ENCODE data around the gene SDK1.

SDK1 gene

GRCh38 chr7:3518546-3518945 is 217.5 kb downstream of the SDK1 start:
- DNase-seq (ENCODE audit: low read depth in 1 of 2, low spot score in 1 of 2): no peak

- DNase-seq (ENCODE audit: low read depth in 1 of 2, low spot score in 1 of 2): no peak
These were observed 219.2 kb downstream of the SDK1 start for GRCh38 chr7:3520206-3520605.

DNA sequence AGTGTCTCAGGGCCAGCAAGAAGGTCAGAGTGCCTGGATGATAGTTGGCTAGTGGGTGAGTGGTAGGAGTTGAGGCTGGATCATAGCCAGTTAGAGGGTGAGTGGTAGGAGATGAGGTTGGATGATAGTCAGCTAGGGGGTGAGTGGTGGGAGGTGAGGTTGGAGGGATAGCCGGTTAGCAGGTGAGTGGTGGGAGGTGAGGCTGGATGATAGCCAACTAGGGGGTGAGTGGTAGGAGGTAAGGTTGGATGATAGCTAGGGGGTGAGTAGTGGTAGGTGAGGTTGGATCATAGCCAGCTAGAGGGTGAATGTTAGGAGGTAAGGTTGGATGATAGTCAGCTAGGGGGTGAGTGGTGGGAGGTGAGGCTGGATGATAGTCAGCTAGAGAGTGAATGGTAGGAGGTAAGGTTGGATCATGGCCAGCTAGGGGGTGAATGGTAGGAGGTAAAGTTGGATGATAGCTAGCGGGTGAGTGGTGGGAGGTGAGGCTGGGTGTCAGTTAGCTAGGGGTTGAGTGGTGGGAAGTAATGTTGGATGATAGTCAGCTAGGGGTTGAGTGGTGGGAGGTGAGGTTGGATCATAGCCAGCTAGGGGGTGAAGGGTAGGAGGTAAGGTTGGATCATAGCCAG is 226.6 kb downstream of the SDK1 start:
- DNase-seq (ENCODE audit: low read depth in 1 of 2, low spot score in 1 of 2): no peak

DNA sequence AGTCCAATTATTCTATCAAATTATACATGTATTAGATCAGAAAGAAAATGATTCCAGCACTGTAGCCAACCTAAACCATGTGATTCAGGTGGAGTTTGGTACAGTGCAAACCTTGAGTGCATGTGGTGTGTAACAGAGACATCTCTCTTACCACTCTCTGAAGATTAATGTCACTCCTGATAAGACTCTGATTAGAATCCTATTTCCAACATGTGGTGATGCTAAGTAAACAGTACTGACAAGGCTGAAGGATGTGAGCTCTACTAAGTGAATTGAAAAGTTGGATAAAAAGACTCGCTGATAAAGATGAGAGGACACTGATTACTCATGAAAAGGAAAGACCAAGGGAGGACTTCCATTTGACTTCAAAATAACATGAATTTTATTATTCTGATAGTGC is 232.0 kb downstream of the SDK1 start:
- no peak for DNase-seq (ENCODE audit: low read depth in 1 of 2, low spot score in 1 of 2)

DNA sequence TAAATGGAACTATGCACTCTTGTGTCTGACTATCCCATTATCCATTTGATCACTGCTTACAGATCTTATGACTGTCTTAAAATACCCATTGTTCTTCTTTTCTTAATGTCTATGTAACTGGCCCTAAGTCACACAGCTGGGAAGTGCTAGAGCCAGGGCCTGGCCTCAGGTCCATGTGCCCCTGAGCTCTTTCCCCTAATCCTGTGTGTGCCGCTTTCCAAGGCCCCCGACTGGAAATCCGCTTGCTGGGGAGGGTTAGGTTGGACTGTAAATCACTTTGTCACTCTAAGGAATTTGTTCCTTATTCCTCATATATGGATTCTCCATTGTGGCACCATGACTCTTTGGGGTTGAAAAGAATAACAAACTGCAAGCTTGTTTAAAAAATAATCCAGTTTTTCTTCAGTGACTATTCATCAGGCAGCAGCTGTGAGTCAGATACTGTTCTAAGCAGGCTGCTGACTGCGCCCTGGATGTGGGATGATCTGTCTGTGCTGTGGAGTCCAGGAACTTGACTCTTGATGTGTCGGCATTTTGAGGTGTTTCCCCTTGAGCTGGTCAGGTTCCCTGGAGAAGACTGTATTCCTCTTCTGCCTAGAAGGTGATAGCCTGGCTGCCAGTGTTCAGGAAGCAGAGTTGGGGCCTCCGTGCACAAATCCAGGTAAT is 236.3 kb downstream of the SDK1 start:
- no peak for DNase-seq (ENCODE audit: low read depth in 1 of 2, low spot score in 1 of 2)

DNA sequence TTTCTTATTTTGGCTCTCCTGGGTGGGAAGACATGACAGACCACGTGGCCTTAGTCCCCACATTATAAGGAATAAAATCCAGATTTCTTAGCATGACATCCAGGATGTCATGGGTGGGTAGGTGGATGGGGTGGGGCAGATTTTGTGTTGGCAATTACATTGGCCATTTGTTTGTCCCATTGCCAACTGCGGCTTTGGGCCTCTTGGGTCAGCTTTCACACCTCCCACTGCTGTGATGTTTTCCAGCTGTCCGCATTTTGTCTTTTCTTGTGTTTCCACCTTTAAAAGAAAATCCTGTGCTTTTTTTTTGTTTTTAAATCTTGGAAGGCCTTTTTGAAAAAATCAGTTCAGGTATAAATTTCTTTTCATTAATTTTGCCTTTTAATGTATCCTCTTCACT is 237.0 kb downstream of the SDK1 start:
- no peak for DNase-seq (ENCODE audit: low read depth in 1 of 2, low spot score in 1 of 2)

DNA sequence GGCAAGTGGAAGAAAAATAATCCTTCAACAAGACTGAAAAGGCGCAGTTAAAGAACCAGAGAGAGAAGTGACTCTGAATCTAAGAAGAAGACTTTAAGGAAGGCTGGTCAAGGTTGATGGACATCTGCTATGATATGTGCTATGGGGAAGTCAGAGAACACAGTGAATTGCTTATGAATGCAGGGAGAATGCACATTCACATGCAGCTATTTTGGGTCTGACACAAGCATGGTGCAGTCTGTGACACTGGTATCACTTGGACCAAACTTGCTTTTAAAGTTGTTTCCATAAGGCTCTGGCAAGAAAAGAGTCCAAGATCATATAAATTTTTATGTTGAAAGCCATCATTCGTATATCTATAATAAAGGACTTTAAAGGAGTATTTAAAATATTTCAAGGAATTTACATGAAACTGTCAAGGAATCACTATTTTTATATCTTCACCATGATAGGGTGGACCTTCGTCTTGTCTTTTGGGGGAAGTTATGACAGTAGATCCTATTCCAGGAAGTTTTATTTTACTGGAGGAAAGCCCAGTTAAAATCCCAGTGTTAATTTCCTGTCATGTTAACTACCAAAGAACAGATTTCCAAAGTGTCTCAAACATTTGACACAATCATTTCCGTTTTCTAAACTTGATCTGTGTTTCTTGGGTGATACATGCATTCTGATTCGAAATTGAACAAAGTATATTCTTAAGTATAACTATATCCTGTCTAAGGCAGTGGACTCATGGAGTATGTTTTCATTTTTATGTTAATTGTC is 239.6 kb downstream of the SDK1 start:
- no peak for DNase-seq (ENCODE audit: low read depth in 1 of 2, low spot score in 1 of 2)

- no peak for DNase-seq (ENCODE audit: low read depth in 1 of 2, low spot score in 1 of 2)
These were observed 243.2 kb downstream of the SDK1 start for GRCh38 chr7:3544202-3544601.

GRCh38 chr7:3548815-3549214 is 247.8 kb downstream of the SDK1 start:
- DNase-seq (ENCODE audit: low read depth in 1 of 2, low spot score in 1 of 2): no peak

DNA sequence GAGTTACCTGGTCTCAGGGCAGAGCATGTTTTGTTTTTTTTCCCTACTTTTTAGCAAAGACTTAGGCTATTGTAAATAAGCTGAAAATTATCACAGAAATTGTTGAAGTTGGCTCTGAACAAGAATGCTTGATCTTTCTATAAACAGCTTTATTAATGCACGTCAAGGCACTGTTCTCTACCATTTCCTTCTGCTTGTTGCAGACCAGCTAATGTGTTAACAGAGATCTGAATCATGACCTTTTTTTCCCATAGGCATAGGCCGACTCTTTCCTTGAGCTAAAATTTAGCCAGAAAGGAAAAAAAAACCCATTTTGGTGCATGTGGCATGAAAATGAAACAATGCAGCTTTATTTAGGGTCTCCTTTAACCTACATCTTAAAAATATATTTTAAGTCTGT is 248.5 kb downstream of the SDK1 start:
- DNase-seq (ENCODE audit: low read depth in 1 of 2, low spot score in 1 of 2): no peak

GRCh38 chr7:3551536-3551935 is 250.5 kb downstream of the SDK1 start:
- no peak for DNase-seq (ENCODE audit: low read depth in 1 of 2, low spot score in 1 of 2)

- DNase-seq (ENCODE audit: low read depth in 1 of 2, low spot score in 1 of 2): no peak
These were observed 251.4 kb downstream of the SDK1 start for GRCh38 chr7:3552499-3552898.

- no peak for DNase-seq (ENCODE audit: low read depth in 1 of 2, low spot score in 1 of 2)
These were observed 257.3 kb downstream of the SDK1 start for GRCh38 chr7:3558400-3558799.

DNA sequence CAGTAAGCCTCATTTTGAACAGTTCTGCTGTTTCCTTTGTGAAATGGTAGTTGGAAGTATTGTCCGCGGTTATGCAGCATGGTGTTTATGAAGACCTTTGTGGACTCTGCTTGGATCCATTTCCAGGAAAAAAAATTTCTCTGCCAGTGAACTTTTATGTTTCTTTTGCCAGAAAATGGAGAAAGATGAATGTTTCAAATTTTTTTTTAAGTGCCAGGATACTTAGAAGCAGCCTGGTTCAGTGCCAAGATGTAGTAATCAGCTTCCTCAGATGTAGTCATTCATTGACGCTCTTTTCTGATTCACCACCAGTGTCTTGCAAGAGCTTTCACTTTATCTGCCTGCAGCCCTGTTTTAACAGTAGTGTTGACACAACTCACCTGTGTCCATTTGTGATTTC is 258.2 kb downstream of the SDK1 start:
- DNase-seq (ENCODE audit: low read depth in 1 of 2, low spot score in 1 of 2): no peak

GRCh38 chr7:3560495-3560894 is 259.4 kb downstream of the SDK1 start:
- DNase-seq (ENCODE audit: low read depth in 1 of 2, low spot score in 1 of 2): no peak

- DNase-seq (ENCODE audit: low read depth in 1 of 2, low spot score in 1 of 2): no peak
These were observed 260.9 kb downstream of the SDK1 start for GRCh38 chr7:3561932-3562331.

DNA sequence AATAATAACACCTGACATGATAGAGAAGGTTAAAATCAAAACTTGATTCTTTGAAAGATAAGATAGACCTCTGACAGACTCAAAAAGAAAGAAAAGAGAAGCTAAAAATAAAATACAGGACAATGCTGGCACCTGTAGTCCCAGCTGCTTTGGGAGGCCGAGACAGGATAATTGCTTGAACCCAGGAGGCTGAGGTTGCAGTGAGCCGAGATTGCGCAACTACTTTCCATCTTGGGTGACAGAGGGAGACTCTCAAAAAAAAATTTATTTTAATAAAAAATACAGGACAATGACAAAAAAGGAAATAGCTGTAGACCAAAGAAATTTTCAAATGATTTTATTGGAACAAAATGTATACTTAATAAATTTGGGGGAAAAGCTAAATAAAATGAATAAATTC is 263.2 kb downstream of the SDK1 start:
- no peak for DNase-seq (ENCODE audit: low read depth in 1 of 2, low spot score in 1 of 2)

DNA sequence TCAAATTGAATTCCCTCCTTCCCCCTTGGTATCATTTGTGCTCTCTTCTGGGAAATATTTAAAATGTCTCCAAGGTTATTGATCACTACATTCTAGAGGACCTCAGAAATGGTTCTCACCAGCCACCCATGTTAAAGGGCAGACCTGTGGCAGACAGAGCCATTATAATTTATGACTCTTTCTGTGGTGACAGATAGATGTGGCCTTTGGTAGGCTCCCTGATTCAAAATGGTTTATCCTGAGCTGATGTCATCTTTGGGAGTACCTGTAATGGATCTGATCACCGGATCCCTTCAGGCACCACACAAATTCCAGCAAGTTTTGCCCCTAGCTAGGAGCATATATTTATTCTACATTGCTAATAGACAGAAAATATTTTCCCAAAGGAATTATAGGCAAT is 267.5 kb downstream of the SDK1 start:
- DNase-seq (ENCODE audit: low read depth in 1 of 2, low spot score in 1 of 2): no peak

DNA sequence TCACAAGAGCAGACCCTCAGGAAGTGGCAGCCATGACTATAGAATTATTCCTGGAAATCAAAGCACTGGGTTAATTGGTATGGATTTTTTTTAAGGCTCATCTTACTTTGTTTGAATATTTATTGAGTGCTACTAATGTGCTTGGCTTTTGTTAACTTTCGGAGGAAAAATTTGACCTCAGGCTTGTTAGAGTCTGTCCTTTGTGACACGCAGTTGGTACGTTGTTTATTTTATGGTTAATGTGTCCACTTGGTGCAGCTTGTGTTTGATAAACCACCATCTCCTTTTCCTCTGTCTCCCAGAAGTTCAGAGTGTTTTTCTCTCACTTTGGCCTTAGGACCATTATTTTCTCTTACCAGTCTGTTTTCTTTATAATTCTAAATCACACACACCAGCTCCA is 268.6 kb downstream of the SDK1 start:
- DNase-seq (ENCODE audit: low read depth in 1 of 2, low spot score in 1 of 2): no peak

GRCh38 chr7:3573151-3573550 is 272.1 kb downstream of the SDK1 start:
- DNase-seq (ENCODE audit: low read depth in 1 of 2, low spot score in 1 of 2): no peak

DNA sequence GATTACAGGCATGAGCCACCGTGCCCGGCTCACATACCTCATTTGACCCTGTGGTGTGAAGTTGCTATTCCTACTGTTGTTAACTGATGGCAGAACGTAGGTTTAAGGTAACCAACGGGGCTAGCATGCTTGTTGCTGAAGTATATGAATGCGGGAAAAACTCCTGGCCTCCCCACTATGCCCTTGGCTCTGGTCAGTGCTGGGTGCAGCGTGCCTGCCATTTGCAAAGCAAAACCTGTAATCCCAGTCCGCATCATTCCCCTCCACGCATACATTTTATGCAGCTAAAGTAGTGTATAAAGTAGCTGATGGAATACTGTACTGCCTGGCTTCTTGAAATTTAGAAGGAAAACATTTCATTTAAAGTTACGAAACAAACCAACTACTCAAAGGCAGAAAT is 273.3 kb downstream of the SDK1 start:
- no peak for DNase-seq (ENCODE audit: low read depth in 1 of 2, low spot score in 1 of 2)

GRCh38 chr7:3575753-3576531 is 274.9 kb downstream of the SDK1 start:
- no peak for DNase-seq (ENCODE audit: low read depth in 1 of 2, low spot score in 1 of 2)

All from activated CD4-positive, alpha-beta T cell treated with anti-CD3 and anti-CD28 coated beads, Interleukin-2, amount 50 U/mL, for 24 hours (primary cell).